ENCODE measurements around the gene CSNK1A1.
"Not testable (repeated sequence)": the region's sequence is repeated elsewhere in the genome, so short reads cannot be mapped to it uniquely, and the experiment has no call there.

DNA sequence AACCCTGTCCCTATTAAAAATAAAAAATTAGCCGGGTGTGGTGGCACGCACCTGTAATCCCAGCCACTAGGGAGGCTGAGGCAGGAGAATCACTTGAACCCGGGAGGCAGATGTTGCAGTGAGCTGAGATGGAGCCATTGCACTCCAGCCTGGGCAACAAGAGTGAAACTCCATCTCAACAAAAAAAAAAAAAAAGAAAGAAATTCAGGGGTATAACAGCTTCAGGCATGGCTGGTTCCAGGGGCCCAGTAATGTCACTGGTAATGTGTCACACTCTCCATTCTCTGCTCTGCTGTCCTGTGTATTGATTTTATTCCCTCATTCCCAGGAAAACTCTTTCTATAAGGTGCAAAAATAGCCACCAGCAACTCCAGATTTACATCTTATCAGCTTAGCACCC is 104.4 kb downstream of the CSNK1A1 start:
- not testable (repeated sequence) for TF ChIP-seq YY1 (IDR thresholded peaks at IDR 0.05; ENCODE audit: insufficient read depth, insufficient read length); ZNF274 (IDR thresholded peaks at IDR 0.05; ENCODE audit: low read depth, low read length)

Measured in NT2/D1 (cell line).